Liver (tissue), 3 donors: Measurements from ENCODE around the gene MRPL37.

Experiments
- FOXA1 ChIP-seq: IDR thresholded peaks from 2 replicates; pipeline ENCODE4 v1.6.1; 2016; ENCODE audit warnings: antibody characterized with exemption
- RAD21 ChIP-seq, 2 donors: IDR thresholded peaks; 2 replicates each; pipeline ENCODE4 v1.6.1; 2016; ENCODE audit warnings: antibody characterized with exemption in 2 of 2, mild to moderate bottlenecking in 2 of 2
- TF ChIP-seq, protein P1 (sequence below): IDR thresholded peaks from 2 replicates; pipeline ENCODE4 v1.6.1; 2016; ENCODE audit warnings: antibody characterized with exemption, mild to moderate bottlenecking
- TF ChIP-seq, protein P2 (sequence below): fragments of 150-350 bp; IDR thresholded peaks from 2 replicates; pipeline ENCODE4 v1.5.1; 2017; ENCODE audit warnings: improper control_type of control experiment, low read depth, low read length; ENCODE audit not compliant: missing input control
- TF ChIP-seq, protein P3 (sequence below): IDR thresholded peaks from 2 replicates; pipeline ENCODE4 v1.6.1; 2016; ENCODE audit warnings: antibody characterized with exemption
- donor health status: healthy.
- donor health status: healthy.

DNA sequence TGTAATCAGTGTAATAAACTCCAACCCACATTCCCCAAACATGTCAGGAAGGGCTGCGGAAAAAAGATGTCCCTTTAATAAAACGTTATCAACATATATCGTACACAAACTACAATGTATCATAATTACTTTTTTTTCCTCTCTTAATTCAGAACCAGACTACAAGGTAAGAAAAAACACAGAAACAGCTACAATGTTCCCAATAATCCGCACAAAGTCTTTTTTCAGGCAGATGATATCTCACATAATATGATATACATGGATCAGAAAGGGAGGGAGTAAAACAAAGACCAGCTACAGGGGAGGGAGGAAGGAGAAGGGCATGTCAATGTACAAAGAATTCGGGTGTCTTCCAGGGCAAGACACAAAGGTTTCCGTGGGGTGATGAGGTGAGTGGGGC, 25.4 kb downstream of the MRPL37 start:
- TF ChIP-seq, protein P1, sequence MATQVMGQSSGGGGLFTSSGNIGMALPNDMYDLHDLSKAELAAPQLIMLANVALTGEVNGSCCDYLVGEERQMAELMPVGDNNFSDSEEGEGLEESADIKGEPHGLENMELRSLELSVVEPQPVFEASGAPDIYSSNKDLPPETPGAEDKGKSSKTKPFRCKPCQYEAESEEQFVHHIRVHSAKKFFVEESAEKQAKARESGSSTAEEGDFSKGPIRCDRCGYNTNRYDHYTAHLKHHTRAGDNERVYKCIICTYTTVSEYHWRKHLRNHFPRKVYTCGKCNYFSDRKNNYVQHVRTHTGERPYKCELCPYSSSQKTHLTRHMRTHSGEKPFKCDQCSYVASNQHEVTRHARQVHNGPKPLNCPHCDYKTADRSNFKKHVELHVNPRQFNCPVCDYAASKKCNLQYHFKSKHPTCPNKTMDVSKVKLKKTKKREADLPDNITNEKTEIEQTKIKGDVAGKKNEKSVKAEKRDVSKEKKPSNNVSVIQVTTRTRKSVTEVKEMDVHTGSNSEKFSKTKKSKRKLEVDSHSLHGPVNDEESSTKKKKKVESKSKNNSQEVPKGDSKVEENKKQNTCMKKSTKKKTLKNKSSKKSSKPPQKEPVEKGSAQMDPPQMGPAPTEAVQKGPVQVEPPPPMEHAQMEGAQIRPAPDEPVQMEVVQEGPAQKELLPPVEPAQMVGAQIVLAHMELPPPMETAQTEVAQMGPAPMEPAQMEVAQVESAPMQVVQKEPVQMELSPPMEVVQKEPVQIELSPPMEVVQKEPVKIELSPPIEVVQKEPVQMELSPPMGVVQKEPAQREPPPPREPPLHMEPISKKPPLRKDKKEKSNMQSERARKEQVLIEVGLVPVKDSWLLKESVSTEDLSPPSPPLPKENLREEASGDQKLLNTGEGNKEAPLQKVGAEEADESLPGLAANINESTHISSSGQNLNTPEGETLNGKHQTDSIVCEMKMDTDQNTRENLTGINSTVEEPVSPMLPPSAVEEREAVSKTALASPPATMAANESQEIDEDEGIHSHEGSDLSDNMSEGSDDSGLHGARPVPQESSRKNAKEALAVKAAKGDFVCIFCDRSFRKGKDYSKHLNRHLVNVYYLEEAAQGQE = no peak
- no peak for TF ChIP-seq FOXA1
- no peak for TF ChIP-seq RAD21 (IDR thresholded peaks at IDR 0.05)
- TF ChIP-seq, protein P2, sequence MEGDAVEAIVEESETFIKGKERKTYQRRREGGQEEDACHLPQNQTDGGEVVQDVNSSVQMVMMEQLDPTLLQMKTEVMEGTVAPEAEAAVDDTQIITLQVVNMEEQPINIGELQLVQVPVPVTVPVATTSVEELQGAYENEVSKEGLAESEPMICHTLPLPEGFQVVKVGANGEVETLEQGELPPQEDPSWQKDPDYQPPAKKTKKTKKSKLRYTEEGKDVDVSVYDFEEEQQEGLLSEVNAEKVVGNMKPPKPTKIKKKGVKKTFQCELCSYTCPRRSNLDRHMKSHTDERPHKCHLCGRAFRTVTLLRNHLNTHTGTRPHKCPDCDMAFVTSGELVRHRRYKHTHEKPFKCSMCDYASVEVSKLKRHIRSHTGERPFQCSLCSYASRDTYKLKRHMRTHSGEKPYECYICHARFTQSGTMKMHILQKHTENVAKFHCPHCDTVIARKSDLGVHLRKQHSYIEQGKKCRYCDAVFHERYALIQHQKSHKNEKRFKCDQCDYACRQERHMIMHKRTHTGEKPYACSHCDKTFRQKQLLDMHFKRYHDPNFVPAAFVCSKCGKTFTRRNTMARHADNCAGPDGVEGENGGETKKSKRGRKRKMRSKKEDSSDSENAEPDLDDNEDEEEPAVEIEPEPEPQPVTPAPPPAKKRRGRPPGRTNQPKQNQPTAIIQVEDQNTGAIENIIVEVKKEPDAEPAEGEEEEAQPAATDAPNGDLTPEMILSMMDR = no peak
- TF ChIP-seq, protein P3, sequence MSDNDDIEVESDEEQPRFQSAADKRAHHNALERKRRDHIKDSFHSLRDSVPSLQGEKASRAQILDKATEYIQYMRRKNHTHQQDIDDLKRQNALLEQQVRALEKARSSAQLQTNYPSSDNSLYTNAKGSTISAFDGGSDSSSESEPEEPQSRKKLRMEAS = no peak
